ENCODE data around the gene BIRC2.
A peak's percentile ranks its signal among the peaks of the same experiment; 100 is the strongest.

BIRC2 gene

DNA sequence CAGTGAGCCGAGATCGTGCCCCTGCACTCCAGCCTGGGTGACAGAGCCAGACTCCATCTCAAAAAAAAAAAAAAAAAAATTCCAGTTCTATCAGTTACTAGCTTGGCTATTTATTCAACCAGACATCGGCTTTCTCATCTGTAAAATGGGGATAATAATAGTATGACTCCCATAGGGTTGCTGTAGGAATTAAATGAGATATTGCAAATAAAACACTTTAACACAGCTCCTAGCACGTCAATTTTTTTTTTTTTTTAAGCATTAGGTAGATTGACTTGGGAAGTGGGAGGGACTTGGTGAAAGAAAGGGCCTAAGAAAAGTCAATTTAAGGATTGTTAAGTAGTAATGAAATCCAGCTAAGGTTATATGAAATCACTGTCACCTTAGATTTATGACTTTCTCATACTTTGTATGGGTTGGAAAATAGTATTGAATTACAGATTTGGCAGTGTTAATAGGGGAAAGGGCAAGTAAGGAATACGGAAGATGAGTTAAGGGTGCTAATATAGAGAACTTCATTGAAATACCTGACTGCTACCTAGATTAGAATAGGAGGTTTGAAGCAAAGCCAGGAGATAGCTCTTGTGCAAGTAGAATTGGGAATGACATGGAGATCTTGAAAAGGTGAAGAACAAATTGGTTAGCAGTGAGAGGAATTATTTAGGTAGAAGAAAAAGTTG lies 28.8 kb downstream of the BIRC2 start:
- no peak for DNase-seq (ENCODE audit: low read depth)

DNA sequence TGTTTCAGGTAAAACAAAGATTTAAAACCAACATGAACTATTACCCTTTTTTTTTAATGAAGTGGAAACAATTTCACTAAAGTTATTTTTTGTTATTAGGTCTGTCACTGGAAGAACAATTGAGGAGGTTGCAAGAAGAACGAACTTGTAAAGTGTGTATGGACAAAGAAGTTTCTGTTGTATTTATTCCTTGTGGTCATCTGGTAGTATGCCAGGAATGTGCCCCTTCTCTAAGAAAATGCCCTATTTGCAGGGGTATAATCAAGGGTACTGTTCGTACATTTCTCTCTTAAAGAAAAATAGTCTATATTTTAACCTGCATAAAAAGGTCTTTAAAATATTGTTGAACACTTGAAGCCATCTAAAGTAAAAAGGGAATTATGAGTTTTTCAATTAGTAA lies 30.9 kb downstream of the BIRC2 start:
- DNase-seq (ENCODE audit: low read depth) = no peak

DNA sequence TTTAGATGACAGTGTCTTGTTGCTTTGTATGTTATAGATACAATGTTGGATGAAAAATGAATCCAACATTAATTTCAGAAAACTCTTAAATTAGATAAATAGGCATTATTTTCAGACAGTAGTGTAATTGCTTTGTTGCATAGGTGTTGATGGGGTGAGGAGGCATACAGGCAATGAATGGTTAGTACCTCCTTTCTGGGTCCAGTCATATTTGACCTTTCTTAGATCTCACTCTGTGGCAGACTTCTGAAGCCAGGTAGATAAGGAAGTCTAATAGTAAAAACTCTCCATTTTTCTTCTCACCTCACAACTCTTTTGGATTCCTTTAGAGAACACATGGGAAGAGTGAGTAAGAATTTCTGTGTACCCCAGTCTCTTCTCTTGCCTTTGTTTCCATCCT lies 31.8 kb downstream of the BIRC2 start:
- DNase-seq (ENCODE audit: low read depth) = no peak

DNA sequence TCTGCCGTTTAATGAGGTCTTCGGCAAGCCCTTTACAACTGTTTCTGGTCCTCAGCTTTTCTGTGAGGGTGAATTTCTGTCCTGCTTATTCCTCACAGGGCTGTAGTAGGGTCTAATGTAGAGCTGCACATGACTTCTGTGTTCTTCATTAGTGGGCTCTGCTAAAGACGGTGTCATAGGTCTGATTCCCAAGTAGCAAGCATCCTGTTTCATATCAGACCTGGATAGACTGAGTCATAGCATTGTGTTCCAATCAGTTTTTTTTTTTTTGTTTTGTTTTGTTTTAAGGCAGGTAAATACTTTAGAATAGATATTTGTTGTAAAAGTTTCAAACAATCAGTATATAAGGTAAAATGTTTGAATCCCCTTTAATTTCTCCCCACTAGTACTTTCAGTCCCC lies 35.4 kb downstream of the BIRC2 start:
- DNase-seq (ENCODE audit: low read depth) = no peak

DNA sequence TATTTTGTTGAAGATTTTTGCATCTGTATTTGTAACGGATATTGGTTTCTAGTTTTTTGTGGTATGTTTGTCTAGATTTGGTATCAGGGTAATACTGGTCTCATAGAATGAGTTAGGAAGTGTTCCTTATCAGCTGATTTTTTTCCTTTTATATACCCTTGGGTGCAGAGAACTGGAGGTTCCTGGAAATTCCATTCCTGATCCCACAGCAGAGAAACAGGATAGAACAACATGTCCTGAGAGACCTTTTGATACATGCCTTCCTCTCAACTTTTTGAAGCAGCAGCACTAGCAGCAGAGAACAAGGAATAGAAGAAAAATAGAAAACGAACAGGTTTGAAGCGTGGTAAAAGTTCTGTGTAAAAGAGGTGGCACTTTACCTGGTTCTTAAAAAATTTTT lies 36.8 kb downstream of the BIRC2 start:
- no peak for DNase-seq (ENCODE audit: low read depth)

DNA sequence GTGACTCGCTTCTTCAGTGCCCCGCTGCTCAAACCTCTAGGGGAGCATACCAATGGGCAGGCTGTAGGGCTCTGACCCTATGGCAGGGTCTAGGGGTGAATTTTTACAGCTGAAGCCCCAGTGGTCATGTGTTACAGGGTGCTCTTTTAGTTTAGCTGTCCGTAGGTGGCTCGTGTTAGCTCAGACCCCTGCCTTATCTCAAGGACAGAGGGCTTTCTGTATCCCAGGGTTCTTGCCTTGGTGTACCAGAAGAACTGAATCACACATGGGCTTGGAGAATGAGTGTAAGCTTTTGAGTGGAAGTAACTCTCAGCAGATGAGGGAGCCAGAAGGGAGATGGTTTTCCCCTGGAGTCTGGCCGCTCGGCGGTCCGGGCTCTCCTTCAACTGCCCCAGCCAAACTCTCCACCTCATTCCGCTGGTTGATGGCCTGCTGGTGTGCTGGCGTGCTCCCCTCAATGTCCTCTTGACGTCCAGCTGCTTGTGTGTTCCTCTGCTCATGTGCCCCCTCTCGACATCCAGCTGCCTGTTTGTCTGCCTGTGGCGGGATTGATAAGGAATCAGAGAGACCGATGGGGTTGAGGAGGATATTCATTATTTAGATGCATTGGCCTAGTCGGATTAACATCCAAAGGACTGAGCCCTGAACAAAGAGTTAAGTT lies 37.5 kb downstream of the BIRC2 start:
- DNase-seq (ENCODE audit: low read depth) = no peak

DNA sequence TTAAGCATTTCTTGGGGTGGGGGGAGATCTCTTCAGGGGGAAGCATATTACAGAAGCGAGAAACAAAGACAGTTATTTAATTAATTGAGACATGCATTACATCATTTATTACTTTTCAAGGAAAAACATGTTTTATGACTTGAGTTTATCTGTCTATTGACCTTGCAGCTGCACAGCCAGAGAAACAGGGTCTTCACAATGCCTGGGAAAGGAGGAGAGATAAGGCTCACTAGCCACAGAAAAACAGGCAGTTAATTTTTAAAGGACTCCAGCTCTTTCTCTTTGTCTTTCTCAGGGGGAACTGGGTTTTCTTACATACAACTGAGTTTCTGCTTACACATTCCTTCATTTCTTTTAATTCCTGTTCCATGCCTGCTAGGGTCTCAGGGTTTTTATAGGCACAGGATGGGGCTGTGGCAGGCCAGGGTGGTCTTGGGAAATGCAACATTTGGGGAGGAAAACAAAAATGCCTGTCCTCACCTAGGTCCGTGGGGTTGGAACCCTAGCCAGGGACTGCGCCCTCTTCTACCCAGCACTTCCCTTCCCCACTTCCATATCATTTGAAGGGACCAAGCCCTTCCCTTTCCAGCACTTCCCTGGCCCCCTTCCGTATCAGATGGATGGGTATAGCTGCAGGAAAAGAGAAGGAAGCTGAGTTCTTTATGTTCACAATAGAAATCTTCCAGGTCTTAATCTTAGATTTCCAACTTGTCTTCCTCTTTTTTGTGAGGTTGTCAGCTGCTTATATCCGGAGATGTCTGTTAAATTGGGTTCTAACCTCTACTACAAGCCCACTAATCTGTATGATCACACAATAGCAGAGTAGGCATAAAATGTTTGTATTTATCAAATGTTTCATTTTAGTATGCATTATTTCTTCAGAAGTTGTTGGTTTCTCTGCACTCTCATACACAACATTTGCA lies 38.3 kb downstream of the BIRC2 start:
- no peak for DNase-seq (ENCODE audit: low read depth)

DNA sequence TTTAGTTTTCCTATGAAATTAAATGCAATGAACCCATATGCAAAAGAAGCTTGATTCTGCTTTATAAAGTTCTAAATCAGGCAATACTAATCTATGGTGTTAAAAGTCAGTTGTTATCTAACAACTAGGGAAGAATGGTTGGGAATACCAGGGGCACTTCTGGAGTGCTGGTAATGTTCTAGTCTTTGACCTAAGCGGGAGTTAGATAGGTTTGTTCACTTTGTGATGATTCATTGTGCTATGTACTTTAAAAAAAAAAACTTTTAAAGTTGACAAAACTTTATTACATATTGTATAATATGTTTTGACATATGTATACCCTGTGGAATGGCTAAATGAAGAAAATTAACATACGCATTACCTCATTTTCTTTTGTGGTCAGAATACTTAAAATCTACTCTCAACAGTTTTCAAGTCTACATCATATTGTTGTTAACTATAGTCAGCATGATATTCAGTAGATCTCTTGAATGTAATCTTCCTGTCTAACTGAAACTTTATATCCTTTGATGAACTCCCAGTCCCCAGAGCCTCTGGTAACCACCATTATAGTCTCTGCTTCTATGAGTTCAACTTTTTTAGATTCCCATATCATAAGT lies 39.2 kb downstream of the BIRC2 start:
- DNase-seq (ENCODE audit: low read depth) = no peak

DNA sequence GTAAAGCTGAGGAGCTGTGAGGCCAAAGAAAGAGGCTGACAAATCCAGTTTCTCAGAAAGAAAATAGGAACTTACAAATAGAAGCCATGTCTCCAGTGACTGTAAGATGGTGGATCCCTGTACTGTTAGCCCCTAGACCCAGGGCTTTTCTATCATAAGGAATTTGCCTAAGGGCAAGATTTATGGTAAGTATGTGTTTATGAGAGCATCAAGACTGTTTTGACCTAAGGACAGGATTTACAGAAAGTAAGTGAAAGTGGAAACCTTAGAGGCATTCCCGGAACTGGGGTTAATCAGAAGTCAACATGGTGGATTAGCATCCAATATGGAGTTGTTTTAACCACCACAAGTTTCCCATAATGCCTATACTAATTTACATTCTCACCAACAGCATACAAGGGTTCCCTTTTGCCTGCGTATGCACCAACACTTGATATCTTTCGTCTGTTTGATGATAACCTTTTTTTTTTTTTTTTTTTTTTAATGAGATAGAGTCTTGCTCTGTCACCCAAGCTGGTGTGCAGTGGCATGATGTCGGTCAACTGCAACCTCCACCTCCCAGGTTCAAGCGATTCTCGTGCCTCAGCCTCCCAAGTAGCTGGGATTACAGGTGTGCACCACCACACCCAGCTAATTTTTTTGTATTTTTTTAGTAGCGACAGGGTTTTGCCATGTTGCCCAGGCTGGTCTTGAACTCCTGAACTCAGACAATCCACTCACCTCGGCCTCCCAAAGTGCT lies 40.2 kb downstream of the BIRC2 start:
- DNase-seq (ENCODE audit: low read depth) = no peak

DNA sequence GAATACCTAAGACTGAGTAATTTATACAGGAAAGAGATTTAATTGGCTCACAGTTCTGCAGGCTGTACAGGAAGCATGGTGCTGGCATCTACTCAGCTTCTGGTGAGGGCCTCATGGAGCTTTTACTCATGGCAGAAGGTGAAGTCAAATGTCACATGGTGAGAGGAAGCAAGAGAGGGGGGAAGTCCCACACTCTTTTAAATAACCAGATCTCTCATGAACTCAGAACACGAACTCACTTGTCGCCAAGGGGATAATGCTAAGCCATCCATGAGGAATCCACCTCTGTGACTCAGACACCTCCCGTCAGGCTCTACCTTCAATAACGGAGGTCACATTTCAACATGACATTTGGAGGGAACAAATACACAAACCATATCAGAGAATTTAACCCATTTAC lies 42.2 kb downstream of the BIRC2 start:
- no peak for DNase-seq (ENCODE audit: low read depth)

DNA sequence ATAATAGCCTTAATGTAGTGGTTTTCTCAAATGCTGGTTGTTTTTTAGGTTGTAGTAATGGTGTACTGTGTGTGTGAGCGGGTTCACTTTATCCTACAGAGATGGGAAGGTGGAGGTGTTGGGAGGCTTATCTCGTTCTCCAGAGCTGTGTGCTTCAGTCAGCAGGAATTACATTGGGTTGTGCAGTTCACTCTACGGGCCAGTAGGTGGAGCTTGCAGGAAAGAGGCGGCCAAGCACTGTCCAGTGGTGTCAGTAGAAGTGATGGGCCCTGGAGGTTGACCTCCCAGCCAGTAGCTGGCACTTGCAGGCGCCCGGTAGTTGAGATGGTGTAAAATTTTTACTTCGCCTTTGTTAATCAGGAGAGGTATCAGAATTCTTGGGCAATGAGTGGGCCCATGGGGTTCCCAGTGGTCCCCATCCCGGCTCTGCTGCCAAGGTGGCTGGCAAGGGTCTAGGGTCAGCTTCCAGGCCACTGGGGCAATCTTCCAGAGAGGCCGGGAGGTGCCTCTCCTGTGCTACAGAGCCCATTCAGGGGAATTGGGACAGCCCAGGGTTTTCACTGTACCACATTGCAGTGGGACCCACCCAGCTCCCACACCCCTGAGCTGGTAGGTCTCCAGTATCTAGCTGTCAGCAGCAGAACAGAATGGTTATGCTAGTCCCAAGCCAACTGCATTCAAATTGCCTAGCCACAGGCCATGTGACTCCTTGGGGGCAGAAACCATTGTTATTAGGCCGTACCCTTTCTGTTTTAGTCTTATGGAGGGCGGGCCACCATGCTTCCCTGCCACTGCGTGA lies 43.9 kb downstream of the BIRC2 start:
- peak; percentile 30 for DNase-seq (ENCODE audit: low read depth)

DNA sequence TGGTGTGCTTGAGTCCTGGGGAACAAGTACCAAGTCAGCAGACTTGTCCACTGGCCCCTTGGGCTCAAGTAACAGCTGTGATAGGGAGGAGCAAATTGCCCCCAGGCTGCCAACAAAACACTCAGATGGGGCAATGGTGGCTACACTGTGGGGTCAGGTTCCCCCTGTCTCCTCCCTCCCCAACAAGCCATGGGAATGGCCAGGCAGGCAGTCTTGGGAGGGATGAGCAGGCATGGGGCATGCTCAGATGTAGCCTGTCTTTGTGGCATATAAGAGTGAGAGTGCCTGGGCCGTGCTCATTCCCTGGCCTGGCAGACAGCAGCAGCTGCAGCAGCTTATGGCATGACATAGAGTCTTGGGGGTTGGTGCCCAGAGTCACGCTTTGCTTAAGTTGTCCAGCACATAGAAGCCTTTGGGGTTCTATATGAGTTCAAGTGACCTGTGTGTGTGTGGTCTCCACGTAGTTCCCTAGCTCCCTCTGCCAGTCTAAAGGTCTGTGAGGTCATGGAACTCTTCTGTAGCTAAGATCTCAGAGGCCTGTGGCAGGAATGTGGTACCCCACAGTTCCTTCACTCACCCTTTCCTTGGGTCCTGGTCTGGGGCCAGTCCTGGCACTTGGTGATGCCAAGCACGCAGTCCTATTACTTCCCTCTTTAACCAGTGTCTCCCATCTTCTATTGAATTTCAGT lies 44.7 kb downstream of the BIRC2 start:
- DNase-seq (ENCODE audit: low read depth) = no peak

DNA sequence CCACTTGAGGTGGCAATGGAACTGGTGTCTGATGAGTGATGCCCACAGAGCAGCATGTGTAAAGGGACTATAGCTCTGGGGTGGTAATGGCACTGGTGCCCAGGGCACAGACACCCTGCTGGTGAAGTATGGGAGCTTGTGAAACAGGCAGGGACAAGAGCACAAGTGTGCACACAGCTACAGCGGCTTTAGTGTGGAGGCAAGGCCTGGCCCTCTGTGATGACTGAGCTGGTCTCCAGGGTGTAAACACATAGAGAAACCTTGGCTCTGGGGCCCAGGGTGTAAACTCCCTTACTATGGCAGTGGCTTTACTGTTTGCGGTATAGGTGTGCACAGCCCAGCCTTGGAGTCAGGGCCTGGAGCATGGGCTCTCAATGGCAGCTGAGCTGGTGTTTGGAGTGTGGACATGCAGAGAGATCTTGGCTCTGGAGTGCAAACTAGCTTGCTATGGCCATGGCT lies 46.3 kb downstream of the BIRC2 start:
- DNase-seq (ENCODE audit: low read depth) = no peak

DNA sequence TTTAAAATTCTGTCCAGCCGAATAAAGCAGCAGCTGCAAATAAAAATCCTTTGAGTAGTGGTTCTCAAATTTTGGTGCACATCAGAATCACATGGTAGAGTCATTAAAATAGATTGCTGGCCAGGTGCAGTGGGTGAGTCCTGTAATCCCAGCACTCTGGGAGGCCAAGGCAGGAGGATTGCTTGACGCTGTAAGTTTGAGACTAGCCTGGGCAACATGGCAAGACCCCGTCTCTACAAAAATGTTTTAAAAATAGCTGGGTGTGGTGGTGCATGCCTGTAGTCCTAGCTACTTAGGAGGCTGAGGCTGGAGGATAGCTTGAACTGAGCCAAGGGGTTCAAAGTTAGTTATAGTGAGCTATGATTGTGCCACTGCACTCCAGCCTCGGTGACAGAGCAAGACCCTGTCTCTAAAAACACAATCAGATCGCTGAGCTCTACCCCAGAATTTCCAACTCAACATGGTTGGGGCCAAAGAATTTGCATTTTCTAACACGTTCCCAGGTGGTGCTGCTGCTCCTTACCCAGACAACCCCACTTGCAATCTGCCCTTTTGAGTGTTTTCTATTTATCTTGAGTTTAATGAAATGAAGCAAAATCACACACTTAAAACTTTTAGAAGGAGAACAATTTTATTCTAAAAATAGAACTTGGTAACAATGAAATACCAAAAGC lies 48.8 kb downstream of the BIRC2 start:
- DNase-seq (ENCODE audit: low read depth) = no peak

DNA sequence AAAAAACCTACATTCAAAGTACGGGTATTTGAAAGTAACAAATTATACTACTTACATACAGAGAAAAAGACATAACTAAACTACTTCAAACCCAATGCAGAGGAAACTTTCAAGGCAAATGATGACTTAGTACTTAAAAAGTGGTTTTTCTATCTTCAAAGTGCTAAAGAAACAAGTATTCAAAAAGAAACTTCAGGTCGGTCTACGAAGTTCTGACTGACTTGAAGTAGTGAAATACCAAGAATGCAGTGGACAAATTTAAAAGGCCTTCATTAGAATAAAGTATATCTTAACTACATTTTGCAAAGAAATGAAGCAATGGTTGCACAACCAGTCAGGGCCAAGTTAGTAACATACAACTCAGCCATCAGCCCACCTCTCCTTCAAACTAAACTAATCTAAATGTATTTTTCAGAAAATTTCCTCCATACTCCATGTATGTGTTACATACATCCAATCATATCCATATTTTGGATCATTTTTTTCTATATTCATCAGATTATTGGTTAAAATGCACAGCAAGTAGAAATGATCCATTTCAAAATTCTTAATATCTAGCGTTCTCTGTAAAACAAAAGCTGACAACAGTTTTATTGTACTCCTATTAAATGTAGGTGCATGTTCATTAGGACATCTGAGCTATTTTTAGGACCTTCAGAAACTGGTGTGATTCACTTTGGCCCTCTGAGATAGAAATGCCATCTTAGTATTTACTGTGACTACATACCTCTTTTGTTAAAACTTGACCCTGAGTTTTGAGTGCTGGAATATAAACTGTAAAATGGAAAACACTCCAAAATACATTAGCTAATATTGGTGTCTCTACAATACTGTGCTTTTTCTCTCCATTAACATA lies 49.9 kb downstream of the BIRC2 start:
- no peak for DNase-seq (ENCODE audit: low read depth)

DNA sequence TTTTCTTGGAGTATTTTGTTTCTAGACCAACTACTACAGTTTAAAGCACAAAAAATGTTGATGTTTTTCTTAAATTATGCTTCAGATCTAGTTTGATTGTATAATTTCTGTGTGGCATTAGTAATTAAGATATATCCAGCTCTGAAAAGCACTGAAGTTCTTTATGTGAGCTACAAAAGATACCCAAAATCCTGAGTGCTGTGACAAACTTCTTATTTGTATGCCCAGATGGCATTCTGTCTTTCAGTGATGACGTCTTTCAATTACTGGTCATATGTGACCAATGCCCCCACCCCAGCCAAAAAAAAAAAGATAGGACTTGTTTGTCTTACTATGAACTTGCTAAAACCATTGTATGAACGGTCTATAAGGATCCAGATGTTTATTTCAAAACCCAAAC lies 51.3 kb downstream of the BIRC2 start:
- no peak for DNase-seq (ENCODE audit: low read depth)

DNA sequence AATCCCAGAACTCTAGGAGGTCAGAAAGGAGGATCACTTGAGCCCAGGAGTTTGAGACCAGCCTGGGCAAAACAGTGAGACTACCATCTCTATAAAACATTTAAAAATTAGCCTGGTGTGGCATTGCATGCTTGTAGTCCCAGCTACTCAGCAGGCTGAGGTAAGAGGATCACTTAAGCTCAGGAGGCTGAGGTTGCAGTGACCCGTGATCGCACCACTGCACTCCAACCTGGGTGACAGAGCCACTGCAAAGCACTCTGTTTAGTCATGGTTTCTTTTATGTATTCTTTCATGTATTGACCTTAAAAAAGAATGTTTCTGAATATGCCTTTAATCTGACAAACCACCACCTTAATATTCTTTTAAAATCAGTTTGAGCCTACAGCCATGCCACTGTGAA lies 52.2 kb downstream of the BIRC2 start:
- DNase-seq (ENCODE audit: low read depth) = no peak

DNA sequence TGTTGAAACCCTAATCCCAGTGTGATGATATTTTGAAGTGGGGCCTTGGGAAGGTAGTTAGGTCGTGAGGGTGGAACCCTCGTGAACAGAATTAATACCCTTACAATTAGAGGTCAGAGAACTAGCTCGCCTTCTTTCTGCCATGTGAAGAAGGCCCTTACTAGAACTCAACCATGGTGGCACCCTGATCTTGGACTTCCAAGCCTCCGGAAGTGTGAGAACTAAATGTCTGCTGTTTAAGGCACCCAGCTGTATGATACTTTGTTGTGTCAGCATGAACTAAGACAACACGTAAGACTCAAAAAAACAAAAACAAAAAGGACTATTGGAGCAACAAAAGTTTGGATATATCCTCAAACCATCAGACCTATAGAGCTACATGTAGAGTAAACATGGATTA lies 53.6 kb downstream of the BIRC2 start:
- DNase-seq (ENCODE audit: low read depth) = no peak

DNA sequence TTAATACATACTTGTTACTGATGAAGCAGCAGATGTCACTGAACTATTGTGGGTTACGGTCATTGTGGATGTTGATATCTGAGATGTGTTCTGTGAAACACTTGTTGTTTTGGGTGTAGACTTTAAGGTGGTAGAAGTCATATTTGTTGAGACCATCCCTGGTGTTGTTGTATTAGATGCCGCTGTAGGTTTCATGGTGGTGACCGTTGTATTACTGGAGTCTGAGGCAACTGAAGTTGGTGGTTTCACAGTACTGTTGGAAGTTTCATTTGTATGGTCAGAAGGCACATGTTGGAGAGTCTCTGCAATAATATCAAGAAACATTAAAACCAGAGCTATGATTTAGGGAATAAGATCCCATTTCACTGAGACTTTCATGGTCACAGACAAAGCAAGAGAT lies 54.9 kb downstream of the BIRC2 start:
- no peak for DNase-seq (ENCODE audit: low read depth)
